ENCODE data around the gene FBXO21.

The FBXO21 gene

GRCh38 chr12:117155278-117156060 lies 34.8 kb downstream of the FBXO21 start:
- peaks cover 53 to 83% of the 10 kb centered on the region in 2 donors for H3K36me3 ChIP-seq (ENCODE audit: control insufficient read depth in 1 of 2, insufficient read depth in 2 of 2, low read length in 2 of 2)
- H3K9me3 ChIP-seq (ENCODE audit: control insufficient read depth in 1 of 2, low read length in 2 of 2): no peaks in the 10 kb centered on the region
- H3K4me1 ChIP-seq (ENCODE audit: control insufficient read depth in 1 of 2, insufficient read depth in 2 of 2, low read length in 2 of 2): no peaks in the 10 kb centered on the region
- H3K27ac ChIP-seq (ENCODE audit: low read depth, low read length): no peak overlapping the region
- H3K27me3 ChIP-seq (ENCODE audit: control insufficient read depth in 1 of 2, insufficient read depth in 2 of 2, low read length in 2 of 2): no peaks in the 10 kb centered on the region
- no peak overlapping the region for H3K9ac ChIP-seq (ENCODE audit: low read depth in 1 of 2, low read length in 2 of 2)
- H3K4me3 ChIP-seq (ENCODE audit: low read depth in 1 of 2, low read length in 2 of 2): no peak overlapping the region

GRCh38 chr12:117152793-117153775 lies 37.2 kb downstream of the FBXO21 start:
- Histone ChIP-seq H3K36me3 (ENCODE audit: control insufficient read depth in 1 of 2, insufficient read depth in 2 of 2, low read length in 2 of 2) (peaks cover 43 to 77% of the 10 kb centered on the region in 2 donors), H3K4me1 (ENCODE audit: control insufficient read depth in 1 of 2, insufficient read depth in 2 of 2, low read length in 2 of 2) (no peaks in the 10 kb centered on the region), H3K4me3 (ENCODE audit: low read depth in 1 of 2, low read length in 2 of 2) (no peak overlapping the region), H3K27ac (ENCODE audit: low read depth, low read length) (no peak overlapping the region), H3K9ac (ENCODE audit: low read depth in 1 of 2, low read length in 2 of 2) (no peak overlapping the region), H3K27me3 (ENCODE audit: control insufficient read depth in 1 of 2, insufficient read depth in 2 of 2, low read length in 2 of 2) (no peaks in the 10 kb centered on the region), H3K9me3 (ENCODE audit: control insufficient read depth in 1 of 2, low read length in 2 of 2) (no peaks in the 10 kb centered on the region)

- Histone ChIP-seq H3K36me3 (ENCODE audit: control insufficient read depth in 1 of 2, insufficient read depth in 2 of 2, low read length in 2 of 2) (peaks cover 33 to 71% of the 10 kb centered on the region in 2 donors), H3K27me3 (ENCODE audit: control insufficient read depth in 1 of 2, insufficient read depth in 2 of 2, low read length in 2 of 2) (no peaks in the 10 kb centered on the region), H3K4me3 (ENCODE audit: low read depth in 1 of 2, low read length in 2 of 2) (no peak overlapping the region), H3K9ac (ENCODE audit: low read depth in 1 of 2, low read length in 2 of 2) (no peak overlapping the region), H3K4me1 (ENCODE audit: control insufficient read depth in 1 of 2, insufficient read depth in 2 of 2, low read length in 2 of 2) (no peaks in the 10 kb centered on the region), H3K27ac (ENCODE audit: low read depth, low read length) (no peak overlapping the region), H3K9me3 (ENCODE audit: control insufficient read depth in 1 of 2, low read length in 2 of 2) (no peaks in the 10 kb centered on the region)
Observed at GRCh38 chr12:117151403-117152031, 38.8 kb downstream of the FBXO21 start.

- Histone ChIP-seq H3K36me3 (ENCODE audit: control insufficient read depth in 1 of 2, insufficient read depth in 2 of 2, low read length in 2 of 2) (peaks cover 23 to 69% of the 10 kb centered on the region in 2 donors), H3K27me3 (ENCODE audit: control insufficient read depth in 1 of 2, insufficient read depth in 2 of 2, low read length in 2 of 2) (no peaks in the 10 kb centered on the region), H3K4me1 (ENCODE audit: control insufficient read depth in 1 of 2, insufficient read depth in 2 of 2, low read length in 2 of 2) (no peaks in the 10 kb centered on the region), H3K9ac (ENCODE audit: low read depth in 1 of 2, low read length in 2 of 2) (no peak overlapping the region), H3K4me3 (ENCODE audit: low read depth in 1 of 2, low read length in 2 of 2) (no peak overlapping the region), H3K9me3 (ENCODE audit: control insufficient read depth in 1 of 2, low read length in 2 of 2) (no peaks in the 10 kb centered on the region), H3K27ac (ENCODE audit: low read depth, low read length) (no peak overlapping the region)
Observed at GRCh38 chr12:117149431-117149830, 40.8 kb downstream of the FBXO21 start.

- H3K4me3 ChIP-seq (ENCODE audit: low read depth in 1 of 2, low read length in 2 of 2): no peak overlapping the region
- peaks cover 26 to 68% of the 10 kb centered on the region in 2 donors for H3K36me3 ChIP-seq (ENCODE audit: control insufficient read depth in 1 of 2, insufficient read depth in 2 of 2, low read length in 2 of 2)
- H3K27ac ChIP-seq (ENCODE audit: low read depth, low read length): no peak overlapping the region
- no peaks in the 10 kb centered on the region for H3K27me3 ChIP-seq (ENCODE audit: control insufficient read depth in 1 of 2, insufficient read depth in 2 of 2, low read length in 2 of 2)
- no peaks in the 10 kb centered on the region for H3K9me3 ChIP-seq (ENCODE audit: control insufficient read depth in 1 of 2, low read length in 2 of 2)
- no peaks in the 10 kb centered on the region for H3K4me1 ChIP-seq (ENCODE audit: control insufficient read depth in 1 of 2, insufficient read depth in 2 of 2, low read length in 2 of 2)
- H3K9ac ChIP-seq (ENCODE audit: low read depth in 1 of 2, low read length in 2 of 2): no peak overlapping the region
Observed at GRCh38 chr12:117148642-117149041, 41.6 kb downstream of the FBXO21 start.

GRCh38 chr12:117147639-117148038 lies 42.6 kb downstream of the FBXO21 start:
- Histone ChIP-seq H3K36me3 (ENCODE audit: control insufficient read depth in 1 of 2, insufficient read depth in 2 of 2, low read length in 2 of 2) (peaks cover 26 to 58% of the 10 kb centered on the region in 2 donors), H3K4me1 (ENCODE audit: control insufficient read depth in 1 of 2, insufficient read depth in 2 of 2, low read length in 2 of 2) (no peaks in the 10 kb centered on the region), H3K27me3 (ENCODE audit: control insufficient read depth in 1 of 2, insufficient read depth in 2 of 2, low read length in 2 of 2) (no peaks in the 10 kb centered on the region), H3K4me3 (ENCODE audit: low read depth in 1 of 2, low read length in 2 of 2) (no peak overlapping the region), H3K9me3 (ENCODE audit: control insufficient read depth in 1 of 2, low read length in 2 of 2) (no peaks in the 10 kb centered on the region), H3K9ac (ENCODE audit: low read depth in 1 of 2, low read length in 2 of 2) (no peak overlapping the region), H3K27ac (ENCODE audit: low read depth, low read length) (no peak overlapping the region)

- Histone ChIP-seq H3K9ac (ENCODE audit: low read depth in 1 of 2, low read length in 2 of 2) (no peak overlapping the region), H3K27ac (ENCODE audit: low read depth, low read length) (no peak overlapping the region), H3K36me3 (ENCODE audit: control insufficient read depth in 1 of 2, insufficient read depth in 2 of 2, low read length in 2 of 2) (peaks cover 23 to 56% of the 10 kb centered on the region in 2 donors), H3K4me3 (ENCODE audit: low read depth in 1 of 2, low read length in 2 of 2) (no peak overlapping the region), H3K27me3 (ENCODE audit: control insufficient read depth in 1 of 2, insufficient read depth in 2 of 2, low read length in 2 of 2) (no peaks in the 10 kb centered on the region), H3K9me3 (ENCODE audit: control insufficient read depth in 1 of 2, low read length in 2 of 2) (no peaks in the 10 kb centered on the region), H3K4me1 (ENCODE audit: control insufficient read depth in 1 of 2, insufficient read depth in 2 of 2, low read length in 2 of 2) (peaks cover under 1 to 3% of the 10 kb centered on the region in 2 donors)
Observed at GRCh38 chr12:117145597-117146154, 44.6 kb downstream of the FBXO21 start.

GRCh38 chr12:117144599-117144998 lies 45.7 kb downstream of the FBXO21 start:
- Histone ChIP-seq H3K9ac (ENCODE audit: low read depth in 1 of 2, low read length in 2 of 2) (no peak overlapping the region), H3K9me3 (ENCODE audit: control insufficient read depth in 1 of 2, low read length in 2 of 2) (no peaks in the 10 kb centered on the region), H3K36me3 (ENCODE audit: control insufficient read depth in 1 of 2, insufficient read depth in 2 of 2, low read length in 2 of 2) (peaks cover 14 to 50% of the 10 kb centered on the region in 2 donors), H3K27me3 (ENCODE audit: control insufficient read depth in 1 of 2, insufficient read depth in 2 of 2, low read length in 2 of 2) (no peaks in the 10 kb centered on the region), H3K4me1 (ENCODE audit: control insufficient read depth in 1 of 2, insufficient read depth in 2 of 2, low read length in 2 of 2) (peaks cover 6 to 7% of the 10 kb centered on the region in 2 donors), H3K27ac (ENCODE audit: low read depth, low read length) (no peak overlapping the region), H3K4me3 (ENCODE audit: low read depth in 1 of 2, low read length in 2 of 2) (no peak overlapping the region)

GRCh38 chr12:117143008-117143532 lies 47.2 kb downstream of the FBXO21 start:
- H3K9me3 ChIP-seq (ENCODE audit: control insufficient read depth in 1 of 2, low read length in 2 of 2): no peaks in the 10 kb centered on the region
- H3K4me1 ChIP-seq (ENCODE audit: control insufficient read depth in 1 of 2, insufficient read depth in 2 of 2, low read length in 2 of 2): peaks cover 6 to 7% of the 10 kb centered on the region in 2 donors
- H3K9ac ChIP-seq (ENCODE audit: low read depth in 1 of 2, low read length in 2 of 2): no peak overlapping the region
- H3K27ac ChIP-seq (ENCODE audit: low read depth, low read length): no peak overlapping the region
- peaks cover 9 to 36% of the 10 kb centered on the region in 2 donors for H3K36me3 ChIP-seq (ENCODE audit: control insufficient read depth in 1 of 2, insufficient read depth in 2 of 2, low read length in 2 of 2)
- H3K4me3 ChIP-seq (ENCODE audit: low read depth in 1 of 2, low read length in 2 of 2): no peak overlapping the region
- no peaks in the 10 kb centered on the region for H3K27me3 ChIP-seq (ENCODE audit: control insufficient read depth in 1 of 2, insufficient read depth in 2 of 2, low read length in 2 of 2)
